ENCODE data around the gene NUP214.

GRCh38 chr9:131162886-131163285, 37.5 kb downstream of the NUP214 start:
- TF ChIP-seq, protein P1, sequence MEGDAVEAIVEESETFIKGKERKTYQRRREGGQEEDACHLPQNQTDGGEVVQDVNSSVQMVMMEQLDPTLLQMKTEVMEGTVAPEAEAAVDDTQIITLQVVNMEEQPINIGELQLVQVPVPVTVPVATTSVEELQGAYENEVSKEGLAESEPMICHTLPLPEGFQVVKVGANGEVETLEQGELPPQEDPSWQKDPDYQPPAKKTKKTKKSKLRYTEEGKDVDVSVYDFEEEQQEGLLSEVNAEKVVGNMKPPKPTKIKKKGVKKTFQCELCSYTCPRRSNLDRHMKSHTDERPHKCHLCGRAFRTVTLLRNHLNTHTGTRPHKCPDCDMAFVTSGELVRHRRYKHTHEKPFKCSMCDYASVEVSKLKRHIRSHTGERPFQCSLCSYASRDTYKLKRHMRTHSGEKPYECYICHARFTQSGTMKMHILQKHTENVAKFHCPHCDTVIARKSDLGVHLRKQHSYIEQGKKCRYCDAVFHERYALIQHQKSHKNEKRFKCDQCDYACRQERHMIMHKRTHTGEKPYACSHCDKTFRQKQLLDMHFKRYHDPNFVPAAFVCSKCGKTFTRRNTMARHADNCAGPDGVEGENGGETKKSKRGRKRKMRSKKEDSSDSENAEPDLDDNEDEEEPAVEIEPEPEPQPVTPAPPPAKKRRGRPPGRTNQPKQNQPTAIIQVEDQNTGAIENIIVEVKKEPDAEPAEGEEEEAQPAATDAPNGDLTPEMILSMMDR (conservative IDR thresholded peaks at IDR 0.05; ENCODE audit: low read length): no peak
- no peak for TF ChIP-seq EZH2phosphoT487 (IDR thresholded peaks at IDR 0.05; ENCODE audit: borderline replicate concordance, low read depth, low read length)

All from OCI-LY7 (cell line).